HG03565 (cell line): Measurements from ENCODE around the gene MRPL46.
"Not testable (repeated sequence)": the region's sequence is repeated elsewhere in the genome, so short reads cannot be mapped to it uniquely, and the experiment has no call there.

Experiments used
- ATAC-seq: cut with Tn5 transposase; IDR thresholded peaks from one replicate; pipeline ENCODE4 v1.9.1; 2021; ENCODE audit warnings: mild to moderate bottlenecking, moderate library complexity; ENCODE audit not compliant: unreplicated experiment

Gene MRPL46

GRCh38 chr15:88447741-88448140 is 19.4 kb downstream of the MRPL46 start:
- no peak for ATAC-seq

- no peak for ATAC-seq
These were observed 20.0 kb downstream of the MRPL46 start for GRCh38 chr15:88447206-88447605.

- no peak for ATAC-seq
These were observed 26.0 kb downstream of the MRPL46 start for GRCh38 chr15:88441076-88441730.

GRCh38 chr15:88440021-88440420 is 27.2 kb downstream of the MRPL46 start:
- ATAC-seq, result no peak

- no peak for ATAC-seq
These were observed 29.0 kb downstream of the MRPL46 start for GRCh38 chr15:88438181-88438580.

GRCh38 chr15:88434106-88434505 is 33.1 kb downstream of the MRPL46 start:
- ATAC-seq, result not testable (repeated sequence)

GRCh38 chr15:88433046-88433685 is 34.0 kb downstream of the MRPL46 start:
- no peak for ATAC-seq

- no peak for ATAC-seq
These were observed 35.7 kb downstream of the MRPL46 start for GRCh38 chr15:88431441-88431840.

- ATAC-seq, result no peak
These were observed 37.1 kb downstream of the MRPL46 start for GRCh38 chr15:88430051-88430450.

GRCh38 chr15:88428805-88429605 is 38.2 kb downstream of the MRPL46 start:
- no peak for ATAC-seq

- no peak for ATAC-seq
These were observed 39.1 kb downstream of the MRPL46 start for GRCh38 chr15:88428053-88428452.

GRCh38 chr15:88426304-88426703 is 40.9 kb downstream of the MRPL46 start:
- ATAC-seq, result no peak

GRCh38 chr15:88423331-88423730 is 43.9 kb downstream of the MRPL46 start:
- ATAC-seq, result no peak

GRCh38 chr15:88419830-88420229 is 47.4 kb downstream of the MRPL46 start:
- ATAC-seq, result peak; percentile 89
